ENCODE results near the gene UBAC1.

DNA sequence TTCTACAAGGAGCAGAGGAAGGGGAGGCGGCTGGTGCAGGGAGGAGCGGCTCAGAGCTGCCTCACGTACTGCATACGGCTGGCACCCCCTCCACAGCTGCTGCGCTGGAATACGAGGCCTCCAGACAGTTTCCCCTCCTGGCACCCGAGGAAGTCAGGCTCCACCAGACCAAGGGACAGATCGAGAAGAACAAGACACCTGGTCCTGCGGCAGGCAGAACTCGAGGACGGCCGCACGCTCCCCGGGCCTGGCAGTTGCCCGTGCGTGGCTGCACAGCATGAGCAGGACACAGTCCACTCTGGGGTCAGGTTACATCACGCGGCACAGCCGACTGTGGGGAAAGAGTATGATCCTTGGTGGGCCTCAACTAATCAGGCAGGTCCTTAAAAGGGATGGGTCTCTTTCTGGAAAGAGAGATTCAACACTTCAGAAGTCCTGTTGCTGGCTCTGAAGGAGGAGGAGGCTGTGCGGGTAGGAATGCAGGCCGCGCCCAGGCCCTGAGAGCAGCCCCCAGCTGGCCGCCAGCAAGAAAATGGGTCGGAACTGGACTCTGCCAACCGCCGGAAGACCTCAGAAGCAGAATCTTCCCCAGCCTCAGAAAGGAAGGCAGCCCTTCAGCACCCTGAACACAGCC is 11.6 kb downstream of the UBAC1 start:
- TF ChIP-seq POLR2A (IDR thresholded peaks at IDR 0.05; ENCODE audit: low read length) = no peak
- no peak for TF ChIP-seq GATA1 (IDR thresholded peaks at IDR 0.05; ENCODE audit: low read depth, low read length)

Measured in erythroblast (primary cell).